MM.1S (cell line): ENCODE data around the gene EEPD1.

Experiments used
- EZH2 ChIP-seq: fragments of 300-600 bp; sonication (generic); optimal IDR thresholded peaks from 2 replicates; pipeline ENCODE3; 2017; ENCODE audit warnings: low read depth, mild to moderate bottlenecking, antibody characterized with exemption, low read length, mixed read lengths
- EZH2phosphoT487 ChIP-seq: fragments of 300-600 bp; sonication (generic); IDR thresholded peaks from 2 replicates; pipeline ENCODE4 v1.6.1; 2018; ENCODE audit warnings: antibody characterized with exemption, low read length
- TF ChIP-seq, protein P1 (sequence below): fragments of 300-600 bp; sonication (generic); IDR thresholded peaks from 2 replicates; pipeline ENCODE4 v1.5.1; 2016; ENCODE audit warnings: antibody characterized with exemption, low read length, mixed read lengths

- TF ChIP-seq, protein P1, sequence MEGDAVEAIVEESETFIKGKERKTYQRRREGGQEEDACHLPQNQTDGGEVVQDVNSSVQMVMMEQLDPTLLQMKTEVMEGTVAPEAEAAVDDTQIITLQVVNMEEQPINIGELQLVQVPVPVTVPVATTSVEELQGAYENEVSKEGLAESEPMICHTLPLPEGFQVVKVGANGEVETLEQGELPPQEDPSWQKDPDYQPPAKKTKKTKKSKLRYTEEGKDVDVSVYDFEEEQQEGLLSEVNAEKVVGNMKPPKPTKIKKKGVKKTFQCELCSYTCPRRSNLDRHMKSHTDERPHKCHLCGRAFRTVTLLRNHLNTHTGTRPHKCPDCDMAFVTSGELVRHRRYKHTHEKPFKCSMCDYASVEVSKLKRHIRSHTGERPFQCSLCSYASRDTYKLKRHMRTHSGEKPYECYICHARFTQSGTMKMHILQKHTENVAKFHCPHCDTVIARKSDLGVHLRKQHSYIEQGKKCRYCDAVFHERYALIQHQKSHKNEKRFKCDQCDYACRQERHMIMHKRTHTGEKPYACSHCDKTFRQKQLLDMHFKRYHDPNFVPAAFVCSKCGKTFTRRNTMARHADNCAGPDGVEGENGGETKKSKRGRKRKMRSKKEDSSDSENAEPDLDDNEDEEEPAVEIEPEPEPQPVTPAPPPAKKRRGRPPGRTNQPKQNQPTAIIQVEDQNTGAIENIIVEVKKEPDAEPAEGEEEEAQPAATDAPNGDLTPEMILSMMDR, result no peak
- TF ChIP-seq EZH2, result no peak
- TF ChIP-seq EZH2phosphoT487, result no peak
Measured at GRCh38 chr7:36265680-36266079, 112.6 kb downstream of the EEPD1 start.
